DMS153 treated with DMSO at 0.1 percent for 48 hours (cell line): ENCODE measurements around the gene XPO4.
"Not testable (repeated sequence)": the region's sequence is repeated elsewhere in the genome, so short reads cannot be mapped to it uniquely, and the experiment has no call there.

Source experiments
- DNase-seq: peaks from one replicate; lab custom pipeline; 2025; ENCODE audit not compliant: unreplicated experiment; lab: John Stamatoyannopoulos, UW

Gene XPO4

GRCh38 chr13:20902438-20903163, at the start of gene XPO4:
XPO4 (minus strand) TSS chr13:20902746; CDS start chr13:20902738, 8 bp downstream.
- peak; percentile 68 for DNase-seq

- DNase-seq: not testable (repeated sequence)
Observed at GRCh38 chr13:20948001-20948400, 45.5 kb upstream of the XPO4 start.

GRCh38 chr13:20945952-20946383, 43.4 kb upstream of the XPO4 start:
- DNase-seq: no peak

- no peak for DNase-seq
Observed at GRCh38 chr13:20942938-20943559, 40.5 kb upstream of the XPO4 start.

- not testable (repeated sequence) for DNase-seq
Observed at GRCh38 chr13:20940511-20940910, 38.0 kb upstream of the XPO4 start.

- no peak for DNase-seq
Observed at GRCh38 chr13:20940083-20940482, 37.5 kb upstream of the XPO4 start.

GRCh38 chr13:20939662-20940061, 37.1 kb upstream of the XPO4 start:
- no peak for DNase-seq

GRCh38 chr13:20938302-20938701, 35.8 kb upstream of the XPO4 start:
- DNase-seq: no peak

- DNase-seq: no peak
Observed at GRCh38 chr13:20927596-20928257, 25.2 kb upstream of the XPO4 start.

- not testable (repeated sequence) for DNase-seq
Observed at GRCh38 chr13:20925395-20925790, 22.8 kb upstream of the XPO4 start.

GRCh38 chr13:20924758-20925394, 22.3 kb upstream of the XPO4 start:
- peak; percentile 19 for DNase-seq

GRCh38 chr13:20923272-20923671, 20.7 kb upstream of the XPO4 start:
- no peak for DNase-seq

GRCh38 chr13:20921572-20921971, 19.0 kb upstream of the XPO4 start:
- DNase-seq: no peak

GRCh38 chr13:20915676-20916075, 13.1 kb upstream of the XPO4 start:
- not testable (repeated sequence) for DNase-seq

GRCh38 chr13:20911037-20911436, 8.5 kb upstream of the XPO4 start:
- DNase-seq: no peak

GRCh38 chr13:20908714-20909497, 6.4 kb upstream of the XPO4 start:
- DNase-seq: no peak

- DNase-seq: no peak
Observed at GRCh38 chr13:20904908-20905307, 2.4 kb upstream of the XPO4 start.

GRCh38 chr13:20903164-20903475, 574 bp upstream of the XPO4 start:
- DNase-seq: no peak

GRCh38 chr13:20901668-20902437, 693 bp downstream of the XPO4 start:
- no peak for DNase-seq

GRCh38 chr13:20894245-20894644, 8.3 kb downstream of the XPO4 start:
- DNase-seq: no peak
